ENCODE results near the gene BDKRB1.

Gene BDKRB1

DNA sequence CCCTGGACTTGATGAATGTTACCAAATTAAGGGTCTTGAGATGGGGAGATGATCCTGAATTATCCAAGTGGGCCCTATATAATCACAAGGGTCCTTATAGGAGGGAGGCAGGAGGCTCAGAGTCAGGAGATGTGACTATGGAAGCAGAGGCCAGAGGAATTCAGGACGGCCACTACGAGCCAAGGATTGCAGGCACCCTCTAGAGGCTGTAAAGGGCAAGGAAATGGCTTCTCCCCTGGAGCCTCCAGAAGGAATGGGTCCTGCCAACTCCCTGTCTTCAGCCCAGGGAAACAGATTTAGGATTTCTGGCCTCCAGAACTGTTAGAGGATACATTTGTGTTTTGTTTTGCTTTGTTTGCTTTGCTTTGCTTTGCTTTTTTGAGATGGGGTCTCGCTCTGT is 8.8 kb downstream of the BDKRB1 start:
- Mint-ChIP-seq H3K27me3 (no peaks in the 10 kb centered on the region), H3K27ac (no peak overlapping the region), H3K9me3 (no peaks in the 10 kb centered on the region), H3K4me1 (no peaks in the 10 kb centered on the region), H3K4me3 (no peak overlapping the region), H3K36me3 (no peaks in the 10 kb centered on the region)

DNA sequence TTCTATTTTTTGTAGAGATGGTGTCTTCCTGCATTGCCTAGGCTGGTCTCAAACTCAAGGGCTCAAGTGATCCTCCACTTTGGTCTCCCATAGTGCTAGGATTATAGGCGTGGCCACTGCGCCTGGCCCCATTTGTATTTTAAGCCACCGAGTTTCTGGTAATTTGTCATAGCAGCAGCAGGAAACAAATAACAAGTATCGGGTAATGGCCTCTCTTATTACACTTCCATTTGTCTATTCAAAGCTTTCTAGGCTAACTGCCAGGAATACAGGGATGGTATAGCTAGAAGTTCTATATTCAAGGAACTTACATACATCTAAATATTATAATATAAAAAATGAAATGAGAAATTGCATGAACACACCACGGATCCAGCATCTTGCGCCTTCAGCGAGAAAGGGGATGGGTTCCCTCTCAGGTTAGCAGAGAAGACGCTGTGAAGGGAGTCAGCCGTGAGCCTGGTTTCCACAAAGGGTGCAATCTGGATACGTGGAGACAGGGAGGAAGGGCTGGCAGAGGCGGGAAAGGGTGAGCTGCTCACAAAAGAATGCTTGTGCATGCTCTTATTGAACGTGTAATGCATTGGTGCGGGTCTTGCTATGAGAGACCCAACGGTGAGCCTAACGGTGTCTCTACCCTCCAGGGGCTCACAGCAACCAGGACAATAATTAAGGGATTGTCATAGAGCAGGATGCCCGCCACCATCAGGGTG is 9.5 kb downstream of the BDKRB1 start:
- no peaks in the 10 kb centered on the region for H3K9me3 Mint-ChIP-seq
- no peak overlapping the region for H3K4me3 Mint-ChIP-seq
- no peaks in the 10 kb centered on the region for H3K36me3 Mint-ChIP-seq
- H3K27me3 Mint-ChIP-seq = no peaks in the 10 kb centered on the region
- H3K4me1 Mint-ChIP-seq = no peaks in the 10 kb centered on the region
- H3K27ac Mint-ChIP-seq = no peak overlapping the region

DNA sequence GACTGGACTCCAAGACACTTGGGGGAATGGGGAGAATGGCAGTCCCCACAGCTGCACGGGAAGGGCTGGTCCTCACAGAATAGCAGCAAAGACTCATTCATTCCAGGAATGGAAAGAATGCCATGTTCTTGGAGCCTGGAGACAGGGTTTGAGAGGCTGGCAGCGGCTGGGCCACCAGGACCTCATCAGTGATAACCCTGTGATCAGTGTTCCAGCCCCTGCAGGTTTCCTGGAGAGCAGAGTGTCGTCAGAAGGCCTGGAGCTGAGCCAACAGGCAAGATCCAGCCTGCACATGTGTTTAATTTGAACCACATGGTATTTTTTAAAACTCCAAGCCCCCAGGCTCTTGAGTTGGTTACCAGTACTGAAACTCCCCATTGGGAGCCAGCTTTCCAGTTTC is 11.3 kb downstream of the BDKRB1 start:
- Mint-ChIP-seq H3K4me1 (no peaks in the 10 kb centered on the region), H3K27ac (no peak overlapping the region), H3K27me3 (no peaks in the 10 kb centered on the region), H3K36me3 (no peaks in the 10 kb centered on the region), H3K4me3 (no peak overlapping the region), H3K9me3 (no peaks in the 10 kb centered on the region)

DNA sequence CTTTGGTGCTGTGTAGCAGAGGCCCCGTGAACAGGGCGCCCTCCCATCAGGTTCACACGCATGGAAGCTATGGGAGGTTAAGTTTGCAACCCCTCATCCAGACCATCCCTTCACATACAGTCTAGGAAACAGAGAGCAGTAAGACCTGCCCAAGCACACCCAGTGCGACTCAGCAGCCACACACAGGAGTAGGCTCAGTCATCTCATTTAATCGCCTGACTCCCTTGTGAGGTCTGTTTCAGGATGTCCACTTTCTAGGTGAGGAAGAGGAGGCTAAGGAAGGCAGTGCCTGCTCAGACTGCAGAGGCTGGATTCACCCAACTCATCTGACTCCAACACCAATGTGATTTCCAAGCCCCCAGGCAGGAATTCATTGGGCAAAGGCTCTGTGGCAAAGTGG is 11.9 kb downstream of the BDKRB1 start:
- no peaks in the 10 kb centered on the region for H3K9me3 Mint-ChIP-seq
- no peaks in the 10 kb centered on the region for H3K36me3 Mint-ChIP-seq
- H3K27me3 Mint-ChIP-seq = no peaks in the 10 kb centered on the region
- H3K4me3 Mint-ChIP-seq = no peak overlapping the region
- H3K27ac Mint-ChIP-seq = no peak overlapping the region
- H3K4me1 Mint-ChIP-seq = no peaks in the 10 kb centered on the region

DNA sequence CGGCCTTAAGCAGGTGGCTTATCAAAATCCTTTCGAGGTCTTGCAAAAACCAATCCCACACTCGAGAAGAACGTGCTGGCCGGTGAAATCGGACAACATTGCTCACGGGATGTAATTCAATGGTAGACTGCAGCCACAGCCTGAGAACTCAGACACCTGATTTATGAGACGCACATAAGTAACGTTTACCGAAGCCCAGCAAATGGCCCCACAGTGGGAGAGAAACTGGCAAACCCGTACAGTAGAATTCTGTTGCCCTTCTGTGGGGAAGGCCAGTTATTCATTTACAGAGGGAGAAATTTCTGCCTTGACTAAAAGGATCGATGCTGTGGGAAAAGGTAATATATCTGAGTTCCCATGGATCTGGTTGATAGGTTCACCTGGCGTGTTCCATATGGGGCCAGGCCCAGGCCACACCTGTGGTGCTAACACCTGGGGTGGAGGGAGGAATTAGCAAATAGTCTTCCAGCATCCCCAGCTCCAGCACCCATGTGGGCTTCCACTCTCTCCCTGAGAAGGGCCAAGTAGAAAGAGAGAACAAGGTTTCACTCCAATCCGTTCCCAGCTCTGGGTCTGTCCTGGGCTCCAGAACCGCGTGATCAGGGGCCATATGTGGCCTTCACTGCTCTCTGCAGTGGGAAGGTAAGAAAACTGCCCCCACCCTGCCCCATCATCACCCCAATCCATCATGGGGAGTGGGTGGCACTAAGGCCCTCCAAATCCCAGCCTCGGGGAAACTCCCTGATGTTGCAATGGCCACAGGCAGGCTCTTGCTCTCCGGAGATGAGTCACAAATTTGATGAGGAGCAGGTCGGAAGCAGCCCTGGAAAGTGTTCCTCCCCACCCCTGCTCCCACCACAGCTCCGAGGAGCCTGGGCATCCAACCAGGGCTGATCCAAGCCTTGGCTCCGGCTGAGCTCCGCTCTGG is 12.7 kb downstream of the BDKRB1 start:
- no peaks in the 10 kb centered on the region for H3K9me3 Mint-ChIP-seq
- no peaks in the 10 kb centered on the region for H3K4me1 Mint-ChIP-seq
- no peaks in the 10 kb centered on the region for H3K36me3 Mint-ChIP-seq
- no peak overlapping the region for H3K4me3 Mint-ChIP-seq
- no peak overlapping the region for H3K27ac Mint-ChIP-seq
- no peaks in the 10 kb centered on the region for H3K27me3 Mint-ChIP-seq

DNA sequence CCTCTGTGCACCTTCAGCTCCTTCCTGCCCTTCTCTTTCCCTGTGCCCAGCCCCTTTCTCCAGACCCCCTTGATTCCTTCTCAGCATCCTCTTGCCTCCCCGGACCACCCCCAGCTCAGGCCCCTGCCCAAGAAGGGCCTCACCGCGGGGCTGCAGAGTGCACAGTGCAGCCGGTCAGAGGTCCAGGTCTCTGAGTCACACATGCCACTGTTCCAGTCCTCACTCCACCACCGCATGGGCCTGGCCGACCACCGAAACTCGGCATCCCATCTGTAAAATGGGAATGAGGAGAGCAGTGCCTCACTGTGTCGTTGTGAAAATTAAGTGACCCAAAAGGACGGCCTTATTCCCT is 13.3 kb downstream of the BDKRB1 start:
- H3K4me3 Mint-ChIP-seq = no peak overlapping the region
- H3K4me1 Mint-ChIP-seq = no peaks in the 10 kb centered on the region
- H3K27ac Mint-ChIP-seq = no peak overlapping the region
- H3K9me3 Mint-ChIP-seq = no peaks in the 10 kb centered on the region
- H3K36me3 Mint-ChIP-seq = no peaks in the 10 kb centered on the region
- H3K27me3 Mint-ChIP-seq = no peaks in the 10 kb centered on the region

DNA sequence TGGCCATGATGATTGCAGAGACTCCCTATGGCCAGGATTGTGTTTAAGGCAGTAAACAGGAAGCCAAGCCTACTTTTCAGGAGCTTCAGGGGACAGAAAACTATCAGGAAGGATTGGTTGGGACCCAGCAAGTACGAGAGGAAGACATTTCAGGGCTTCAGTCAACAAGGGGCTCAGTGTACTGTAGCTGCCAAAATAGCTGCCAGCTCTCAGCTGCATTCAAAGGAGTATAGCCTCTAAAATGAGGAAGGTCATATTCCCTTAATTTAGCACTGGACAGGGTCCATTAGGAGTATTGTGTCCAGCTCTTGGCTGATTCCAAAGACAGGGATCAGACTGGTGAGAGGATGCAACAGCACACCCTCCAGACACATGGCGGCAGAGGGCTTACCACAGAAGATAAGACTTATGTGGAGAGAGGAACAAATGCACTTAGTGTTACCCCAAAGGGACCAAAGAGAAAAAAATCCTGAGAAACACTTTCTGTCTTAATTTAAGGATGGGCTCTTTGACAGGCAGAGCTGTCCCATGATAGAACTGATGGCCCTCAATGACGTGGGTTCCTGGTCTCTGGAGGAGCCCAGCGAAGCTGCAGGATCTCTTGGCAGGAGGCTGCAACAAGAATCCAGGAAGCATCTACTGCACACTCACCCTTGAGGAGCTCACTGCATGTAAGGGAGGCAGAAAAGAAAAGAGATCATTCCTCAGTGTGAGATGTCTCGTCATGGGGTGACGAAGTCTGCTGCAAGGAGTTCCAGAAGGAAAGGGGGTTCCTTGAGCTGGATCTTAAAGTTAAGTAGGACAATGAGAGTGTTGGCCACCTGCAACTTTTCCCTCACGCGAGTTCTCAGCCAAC is 14.8 kb downstream of the BDKRB1 start:
- Mint-ChIP-seq H3K9me3 (no peaks in the 10 kb centered on the region), H3K4me3 (no peak overlapping the region), H3K4me1 (peaks cover 3% of the 10 kb centered on the region), H3K27ac (no peak overlapping the region), H3K27me3 (no peaks in the 10 kb centered on the region), H3K36me3 (no peaks in the 10 kb centered on the region)

DNA sequence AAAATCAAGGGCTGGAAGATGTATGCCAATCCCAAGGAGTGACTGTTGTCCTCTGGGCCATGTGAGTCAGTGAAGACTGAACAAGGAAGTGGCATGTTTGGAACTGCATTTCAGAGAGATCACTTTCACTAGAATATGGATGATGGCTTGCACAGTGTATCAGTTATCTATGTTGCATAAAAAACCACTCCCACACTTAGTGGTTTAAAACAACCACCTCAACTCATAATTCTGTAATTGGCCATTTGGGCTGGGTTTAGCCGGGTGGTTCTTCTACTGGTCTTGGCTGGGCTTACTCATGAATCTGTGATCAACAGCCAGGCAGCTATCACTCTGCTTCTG is 15.4 kb downstream of the BDKRB1 start:
- H3K9me3 Mint-ChIP-seq = no peaks in the 10 kb centered on the region
- no peak overlapping the region for H3K27ac Mint-ChIP-seq
- H3K4me1 Mint-ChIP-seq = peaks cover 3% of the 10 kb centered on the region
- no peaks in the 10 kb centered on the region for H3K27me3 Mint-ChIP-seq
- no peak overlapping the region for H3K4me3 Mint-ChIP-seq
- no peaks in the 10 kb centered on the region for H3K36me3 Mint-ChIP-seq

DNA sequence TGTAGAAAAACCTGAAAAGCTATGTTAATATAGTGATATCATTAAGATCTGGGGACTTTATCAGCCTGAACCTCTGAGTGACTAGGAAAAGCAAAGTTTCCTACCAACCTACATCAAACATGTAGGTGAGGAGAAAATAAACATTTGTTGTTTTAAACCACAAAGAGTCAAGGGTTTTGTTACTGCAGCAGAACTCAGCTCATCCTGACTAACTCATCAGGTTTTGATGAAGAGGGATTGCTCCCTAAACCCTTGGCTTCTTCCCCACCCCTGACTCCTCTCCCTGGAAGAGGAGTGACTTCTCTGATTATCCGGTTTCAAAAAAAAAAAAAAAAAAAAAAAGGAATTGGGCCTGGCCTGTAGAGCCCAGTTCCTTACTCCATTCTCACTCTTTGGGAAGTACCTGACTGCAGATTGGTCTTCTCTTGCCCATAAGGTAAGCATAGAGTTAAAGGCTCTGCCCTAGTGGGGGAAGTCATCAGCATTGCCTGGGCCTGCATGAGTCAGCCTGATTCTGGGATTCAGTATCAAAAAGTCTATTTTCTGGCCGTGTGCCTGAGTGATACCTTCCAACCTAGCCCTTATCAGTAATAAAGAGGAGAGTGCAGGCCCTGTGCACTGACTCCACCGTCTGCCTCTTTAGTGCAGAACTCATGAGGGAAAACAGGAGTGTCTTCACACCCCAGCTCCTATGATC is 16.9 kb downstream of the BDKRB1 start:
- Mint-ChIP-seq H3K4me1 (peaks cover 3% of the 10 kb centered on the region), H3K27me3 (no peaks in the 10 kb centered on the region), H3K27ac (no peak overlapping the region), H3K4me3 (no peak overlapping the region), H3K9me3 (no peaks in the 10 kb centered on the region), H3K36me3 (no peaks in the 10 kb centered on the region)

DNA sequence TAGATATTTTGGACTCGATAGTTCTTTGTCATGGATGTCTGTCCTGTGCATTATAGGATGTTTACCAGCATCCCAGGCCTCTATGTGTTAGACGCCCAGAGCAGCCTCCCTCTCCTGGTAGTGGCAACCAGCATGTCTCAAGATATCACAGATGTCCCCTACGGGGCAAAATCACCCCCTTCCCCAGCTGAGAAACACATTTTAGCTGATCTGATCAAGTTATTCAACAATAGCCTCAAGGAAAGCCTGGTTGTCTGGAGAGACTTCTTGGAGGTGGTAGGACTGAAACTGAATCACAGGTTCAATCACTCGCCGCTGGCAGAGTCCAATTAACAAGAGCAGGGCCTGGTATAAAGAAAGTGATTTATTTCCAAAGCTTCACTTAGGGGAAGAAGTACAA is 17.6 kb downstream of the BDKRB1 start:
- Mint-ChIP-seq H3K36me3 (peaks cover under 1% of the 10 kb centered on the region), H3K4me3 (no peak overlapping the region), H3K27ac (no peak overlapping the region), H3K4me1 (peaks cover 3% of the 10 kb centered on the region), H3K9me3 (peaks cover 2% of the 10 kb centered on the region), H3K27me3 (no peaks in the 10 kb centered on the region)

DNA sequence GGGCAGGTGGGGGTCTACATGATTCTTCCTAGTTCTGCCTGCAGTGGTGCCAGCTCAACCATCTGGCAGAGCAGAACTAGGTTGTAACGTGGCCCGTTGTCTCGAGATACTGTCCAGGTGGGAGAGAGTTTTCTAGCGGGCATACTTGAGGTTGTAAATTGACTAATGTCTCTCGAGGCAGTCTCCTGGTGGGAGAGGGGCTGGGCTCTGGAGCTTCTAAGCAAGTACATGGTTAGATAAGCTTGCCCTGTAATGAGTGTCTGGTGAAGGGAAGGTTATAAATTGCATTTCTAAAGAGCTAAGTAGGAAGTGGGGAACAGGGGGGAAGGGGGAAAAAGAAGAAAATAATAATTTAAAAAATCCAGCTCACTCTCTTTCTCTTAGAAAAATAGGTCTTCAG is 18.1 kb downstream of the BDKRB1 start:
- H3K27me3 Mint-ChIP-seq = no peaks in the 10 kb centered on the region
- no peak overlapping the region for H3K4me3 Mint-ChIP-seq
- H3K36me3 Mint-ChIP-seq = peaks cover 3% of the 10 kb centered on the region
- H3K9me3 Mint-ChIP-seq = peaks cover 4% of the 10 kb centered on the region
- peaks cover 3% of the 10 kb centered on the region for H3K4me1 Mint-ChIP-seq
- H3K27ac Mint-ChIP-seq = no peak overlapping the region

DNA sequence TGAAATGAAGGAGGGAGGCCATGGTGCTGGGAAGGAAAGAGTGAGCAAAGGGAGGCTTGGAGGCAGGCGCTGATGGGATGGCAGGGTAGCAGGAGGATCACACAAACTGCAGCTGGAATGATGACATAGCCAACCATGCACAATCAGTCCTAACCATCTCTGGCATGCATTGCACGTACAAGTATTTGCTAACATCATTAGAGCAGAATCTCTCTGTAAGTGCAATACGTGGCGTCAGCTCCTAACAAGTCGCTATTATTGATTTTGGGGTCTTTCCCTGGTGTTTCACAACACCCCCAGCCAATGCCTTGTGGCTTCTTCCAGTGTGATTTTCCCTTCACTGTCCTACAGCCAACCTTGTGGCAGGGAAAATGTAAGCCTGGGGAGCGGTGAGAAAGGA is 18.5 kb downstream of the BDKRB1 start:
- Mint-ChIP-seq H3K4me1 (peaks cover 3% of the 10 kb centered on the region), H3K27ac (no peak overlapping the region), H3K9me3 (peaks cover 4% of the 10 kb centered on the region), H3K4me3 (no peak overlapping the region), H3K27me3 (no peaks in the 10 kb centered on the region), H3K36me3 (peaks cover 3% of the 10 kb centered on the region)

DNA sequence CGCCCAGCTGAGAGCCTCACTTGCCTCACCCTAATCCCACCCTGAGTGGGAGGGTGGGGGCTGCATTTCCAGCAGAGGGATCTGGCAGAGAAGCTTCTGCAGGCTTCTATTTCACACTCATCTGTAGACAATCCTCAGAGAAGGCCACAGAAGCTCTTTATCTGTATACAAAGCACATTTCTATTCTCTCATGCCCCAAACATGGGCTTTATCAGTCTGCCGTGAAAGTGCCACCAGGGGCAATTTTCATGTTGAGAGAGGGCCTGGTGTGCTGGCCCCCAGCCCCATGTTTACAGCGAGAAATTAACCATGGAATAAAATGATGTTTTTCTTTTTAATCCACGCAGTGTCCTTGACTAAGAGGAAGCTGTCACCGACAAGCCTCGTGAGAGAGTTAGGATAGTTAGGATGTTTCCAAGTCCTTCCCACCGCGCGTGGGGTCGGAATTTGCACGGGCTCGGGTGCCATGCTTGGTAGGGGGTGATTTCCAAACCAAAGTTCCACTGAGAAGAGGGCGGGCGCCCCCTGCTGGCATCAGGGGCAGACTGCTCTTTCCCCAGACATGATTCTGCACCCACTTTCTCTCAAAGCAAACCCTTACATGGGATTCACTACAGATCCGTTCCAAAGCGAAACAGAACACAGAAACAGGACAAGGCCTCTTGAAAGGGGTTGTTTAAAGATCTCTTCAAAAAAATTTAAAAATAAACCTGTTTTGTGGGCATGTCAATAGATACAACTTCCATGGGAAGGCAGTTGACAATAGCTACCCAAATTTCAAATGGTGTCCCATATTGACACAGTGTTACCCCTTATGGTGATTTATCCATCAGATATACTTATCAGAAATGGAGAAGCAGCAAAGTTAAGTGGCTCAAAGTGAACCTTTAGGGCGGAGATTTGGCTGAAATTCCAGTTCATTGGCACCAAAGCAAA is 19.4 kb downstream of the BDKRB1 start:
- Mint-ChIP-seq H3K27ac (no peak overlapping the region), H3K27me3 (no peaks in the 10 kb centered on the region), H3K4me3 (no peak overlapping the region), H3K9me3 (peaks cover 4% of the 10 kb centered on the region), H3K4me1 (peaks cover 3% of the 10 kb centered on the region), H3K36me3 (peaks cover 3% of the 10 kb centered on the region)

DNA sequence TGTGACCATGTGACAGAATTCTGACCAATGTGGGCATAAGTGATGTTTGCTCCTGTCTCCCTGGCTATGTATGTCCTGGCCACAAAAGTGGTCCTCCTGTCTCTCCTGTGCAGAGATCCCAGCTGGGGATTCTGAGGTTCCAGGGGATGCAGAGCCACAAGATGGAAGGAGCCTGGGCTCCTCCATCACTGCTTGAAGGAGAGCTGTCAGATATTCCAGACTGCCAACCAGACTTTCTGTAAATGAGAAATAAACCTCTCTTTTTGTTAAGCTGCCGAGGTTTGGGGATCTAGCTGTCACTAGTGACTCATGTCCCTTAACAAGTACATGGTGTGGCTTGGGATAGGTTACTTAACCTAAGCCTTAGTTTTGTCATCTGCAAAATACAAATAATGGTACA is 21.9 kb downstream of the BDKRB1 start:
- peaks cover 4% of the 10 kb centered on the region for H3K9me3 Mint-ChIP-seq
- no peak overlapping the region for H3K27ac Mint-ChIP-seq
- H3K36me3 Mint-ChIP-seq = peaks cover 3% of the 10 kb centered on the region

More for the DNA sequence above, 21.9 kb downstream of the BDKRB1 start:
- Mint-ChIP-seq H3K27me3 (no peaks in the 10 kb centered on the region), H3K4me1 (peaks cover 3% of the 10 kb centered on the region), H3K4me3 (no peak overlapping the region)

All from activated naive CD4-positive, alpha-beta T cell treated with anti-CD3 and anti-CD28 coated beads, Interleukin-2, amount 50 U/mL, for 24 hours (primary cell).